Caco-2 (cell line): ENCODE measurements around the gene LDB2. TPM values are rescaled to one million over a fixed set of nuclear protein-coding genes. Genes with fewer than 3 reads are reported as not detected.

ENCODE experiments used
- BruUV-seq: library from RNA; stranded (reverse); fragments of 400-500 nt; replicated peaks from 2 replicates; lab custom pipeline; 2021; lab: Mats Ljungman, UMichigan
- CTCF ChIA-PET: fragments of 300-600 bp; sonication (Branson Sonifier 250); formaldehyde crosslinking; loops from one replicate; lab custom pipeline; 2022; ENCODE audit warnings: antibody characterized with exemption; lab: Charles Lee
- POLR2A ChIA-PET: fragments of 300-600 bp; sonication (Branson Sonifier 250); formaldehyde crosslinking; loops from one replicate; lab custom pipeline; 2022; ENCODE audit warnings: antibody characterized with exemption; lab: Charles Lee
- DNase-seq, 2 experiments: peaks; one replicate each; pipeline versions ENCODE4 v3.0.0 to v3.0.0-alpha.2; 2020 to 2022
- H3K27me3 ChIP-seq: replicated peaks from 2 replicates; pipeline ENCODE4 v1.6.0; 2011; ENCODE audit warnings: low read length; ENCODE audit not compliant: control insufficient read depth, insufficient read depth
- H3K36me3 ChIP-seq: 2 replicates; pipeline ENCODE4 v1.5.1; 2011; ENCODE audit warnings: low read length; ENCODE audit not compliant: control insufficient read depth, insufficient read depth
- H3K4me1 ChIP-seq: fragments of 250-450 bp; sonication (Bioruptor Pico); 2 replicates; pipeline ENCODE4 v1.5.1; 2020; ENCODE audit warnings: mild to moderate bottlenecking
- H3K4me3 ChIP-seq: 2 replicates; pipeline ENCODE4 v1.5.1; 2011; ENCODE audit warnings: low read depth, mild to moderate bottlenecking, control low read depth, low read length
- H3K9me3 ChIP-seq: fragments of 250-450 bp; sonication (Bioruptor Pico); 2 replicates; pipeline ENCODE4 v1.5.1; 2020; ENCODE audit warnings: mild to moderate bottlenecking, moderate library complexity
- H3K27ac Mint-ChIP-seq: one replicate; pipeline ENCODE4 v1.8.0; 2022; ENCODE audit warnings: mixed read lengths; ENCODE audit not compliant: unreplicated experiment
- H3K27me3 Mint-ChIP-seq: one replicate; pipeline ENCODE4 v1.8.0; 2022; ENCODE audit warnings: mixed read lengths; ENCODE audit not compliant: insufficient read depth, unreplicated experiment
- H3K36me3 Mint-ChIP-seq: one replicate; pipeline ENCODE4 v1.8.0; 2022; ENCODE audit warnings: mild to moderate bottlenecking, mixed read lengths; ENCODE audit not compliant: insufficient read depth, unreplicated experiment
- H3K4me1 Mint-ChIP-seq: one replicate; pipeline ENCODE4 v1.8.0; 2022; ENCODE audit warnings: low read depth, mixed read lengths; ENCODE audit not compliant: unreplicated experiment
- H3K4me3 Mint-ChIP-seq: one replicate; pipeline ENCODE4 v1.8.0; 2022; ENCODE audit warnings: mild to moderate bottlenecking, moderate library complexity, mixed read lengths; ENCODE audit not compliant: unreplicated experiment
- H3K9me3 Mint-ChIP-seq: one replicate; pipeline ENCODE4 v1.8.0; 2022; ENCODE audit warnings: mixed read lengths; ENCODE audit not compliant: unreplicated experiment
- intact Hi-C: fragments of 100-400 bp; cut with micrococcal nuclease; formaldehyde crosslinking; loops from one replicate; pipeline ENCODE4 v1.10.0; 2022; ENCODE audit not compliant: unreplicated experiment
- total RNA-seq: library from RNA; stranded (reverse); gene quantifications from 2 replicates; pipeline ENCODE4 v1.2.3, GENCODE V29; 2022
- TF ChIP-seq, protein P1 (sequence below), 2 experiments: fragments of 200-600 bp in 1 of 2; IDR thresholded peaks; 1 replicate in 1 of 2; 2 replicates in 1 of 2; pipeline versions ENCODE4 v1.5.1 to v1.8.0; 2011 to 2022; ENCODE audit warnings: antibody characterized with exemption in 1 of 2, control low read depth in 1 of 2, inconsistent platforms in 1 of 2, low read depth in 1 of 2, low read length in 1 of 2, mild to moderate bottlenecking in 1 of 2, moderate library complexity in 1 of 2; ENCODE audit not compliant: insufficient read depth in 1 of 2, severe bottlenecking in 1 of 2, unreplicated experiment in 1 of 2

Gene LDB2
- total RNA-seq, 1 experiment from 2014 or later, result not detected

DNA sequence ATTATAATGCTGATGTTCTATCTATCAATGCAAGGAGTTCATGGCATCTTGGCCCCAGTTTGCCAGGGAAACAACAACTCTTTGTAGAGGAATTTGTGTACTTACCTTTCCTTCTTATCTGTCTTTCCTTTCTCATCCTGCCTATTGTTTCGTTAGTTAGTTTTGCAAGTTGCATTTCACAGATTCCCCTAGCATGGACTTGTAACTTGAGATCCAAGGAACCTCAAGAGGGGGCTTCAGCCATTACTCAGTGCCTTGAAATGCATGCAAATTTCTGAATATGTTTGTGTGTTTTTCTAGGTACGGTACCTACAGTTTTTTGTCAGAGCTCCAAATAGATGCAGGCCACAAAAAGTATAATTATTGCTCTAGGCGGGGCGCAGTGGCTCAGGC is 203.6 kb downstream of the LDB2 start:
- H3K9me3 ChIP-seq, result no peaks in the 10 kb centered on the region
- no peaks in the 10 kb centered on the region for H3K4me1 Mint-ChIP-seq
- no peaks in the 10 kb centered on the region for H3K27me3 ChIP-seq
- ChIA-PET CTCF (no interaction called here), POLR2A (no interaction called here)
- H3K27me3 Mint-ChIP-seq, result peaks cover 6% of the 10 kb centered on the region
- BruUV-seq, result no TSS peak
- no peak overlapping the region for H3K4me3 Mint-ChIP-seq
- no peaks in the 10 kb centered on the region for H3K36me3 Mint-ChIP-seq
- H3K9me3 Mint-ChIP-seq, result no peaks in the 10 kb centered on the region
- TF ChIP-seq, protein P1, sequence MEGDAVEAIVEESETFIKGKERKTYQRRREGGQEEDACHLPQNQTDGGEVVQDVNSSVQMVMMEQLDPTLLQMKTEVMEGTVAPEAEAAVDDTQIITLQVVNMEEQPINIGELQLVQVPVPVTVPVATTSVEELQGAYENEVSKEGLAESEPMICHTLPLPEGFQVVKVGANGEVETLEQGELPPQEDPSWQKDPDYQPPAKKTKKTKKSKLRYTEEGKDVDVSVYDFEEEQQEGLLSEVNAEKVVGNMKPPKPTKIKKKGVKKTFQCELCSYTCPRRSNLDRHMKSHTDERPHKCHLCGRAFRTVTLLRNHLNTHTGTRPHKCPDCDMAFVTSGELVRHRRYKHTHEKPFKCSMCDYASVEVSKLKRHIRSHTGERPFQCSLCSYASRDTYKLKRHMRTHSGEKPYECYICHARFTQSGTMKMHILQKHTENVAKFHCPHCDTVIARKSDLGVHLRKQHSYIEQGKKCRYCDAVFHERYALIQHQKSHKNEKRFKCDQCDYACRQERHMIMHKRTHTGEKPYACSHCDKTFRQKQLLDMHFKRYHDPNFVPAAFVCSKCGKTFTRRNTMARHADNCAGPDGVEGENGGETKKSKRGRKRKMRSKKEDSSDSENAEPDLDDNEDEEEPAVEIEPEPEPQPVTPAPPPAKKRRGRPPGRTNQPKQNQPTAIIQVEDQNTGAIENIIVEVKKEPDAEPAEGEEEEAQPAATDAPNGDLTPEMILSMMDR (IDR thresholded peaks at IDR 0.05; ENCODE audit: insufficient read depth in 1 of 2, low read depth in 1 of 2, low read length in 1 of 2, severe bottlenecking in 1 of 2, unreplicated experiment in 1 of 2), result no peak
- DNase-seq, result no peak
- H3K27ac Mint-ChIP-seq, result no peak overlapping the region
- intact Hi-C loops, result no loop called here
- no peaks in the 10 kb centered on the region for H3K4me1 ChIP-seq
- no peaks in the 10 kb centered on the region for H3K36me3 ChIP-seq
- no peak overlapping the region for H3K4me3 ChIP-seq

DNA sequence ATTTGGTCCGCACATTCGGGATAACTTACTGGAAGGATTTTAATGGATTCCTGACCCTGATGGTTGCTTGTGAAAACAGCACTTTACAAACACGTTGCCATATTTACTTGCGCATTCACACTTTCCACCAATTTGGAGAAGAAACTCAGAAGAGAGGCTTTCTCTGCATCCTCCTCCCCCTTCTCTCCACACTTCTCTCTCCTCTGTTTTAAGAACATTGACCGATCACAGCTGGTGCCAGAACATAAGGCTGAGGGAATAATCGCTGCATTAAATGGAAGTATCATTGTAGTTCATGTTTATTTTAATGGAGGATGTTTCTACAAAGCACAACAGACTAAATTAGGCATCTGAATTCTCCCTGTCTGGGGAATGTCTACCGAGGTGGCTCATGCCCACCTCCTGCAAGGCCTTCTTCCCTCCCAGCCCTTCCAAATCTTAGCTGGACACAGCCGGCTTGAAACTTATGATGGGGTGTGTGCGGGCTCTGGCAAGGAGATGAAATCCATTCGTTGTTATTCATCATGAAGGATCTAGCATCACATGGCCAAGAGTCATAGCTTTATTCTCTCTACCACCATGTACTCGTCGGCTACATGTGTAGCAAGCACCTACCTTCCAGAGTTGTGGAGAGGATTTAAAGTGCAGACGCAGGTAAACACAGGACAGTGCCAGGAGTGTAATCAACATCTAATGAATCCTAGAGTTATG is 204.1 kb downstream of the LDB2 start:
- no peaks in the 10 kb centered on the region for H3K9me3 ChIP-seq
- Mint-ChIP-seq H3K4me1 (no peaks in the 10 kb centered on the region), H3K27ac (no peak overlapping the region), H3K9me3 (no peaks in the 10 kb centered on the region), H3K27me3 (peaks cover 6% of the 10 kb centered on the region), H3K36me3 (no peaks in the 10 kb centered on the region), H3K4me3 (no peak overlapping the region)
- no peaks in the 10 kb centered on the region for H3K4me1 ChIP-seq
- ChIA-PET POLR2A (no interaction called here), CTCF (no interaction called here)
- no TSS peak for BruUV-seq
- no peaks in the 10 kb centered on the region for H3K27me3 ChIP-seq
- H3K36me3 ChIP-seq, result no peaks in the 10 kb centered on the region
- TF ChIP-seq, protein P1 (IDR thresholded peaks at IDR 0.05; ENCODE audit: insufficient read depth in 1 of 2, low read depth in 1 of 2, low read length in 1 of 2, severe bottlenecking in 1 of 2, unreplicated experiment in 1 of 2), result no peak
- no peak overlapping the region for H3K4me3 ChIP-seq
- intact Hi-C loops, result no loop called here
- no peak for DNase-seq

DNA sequence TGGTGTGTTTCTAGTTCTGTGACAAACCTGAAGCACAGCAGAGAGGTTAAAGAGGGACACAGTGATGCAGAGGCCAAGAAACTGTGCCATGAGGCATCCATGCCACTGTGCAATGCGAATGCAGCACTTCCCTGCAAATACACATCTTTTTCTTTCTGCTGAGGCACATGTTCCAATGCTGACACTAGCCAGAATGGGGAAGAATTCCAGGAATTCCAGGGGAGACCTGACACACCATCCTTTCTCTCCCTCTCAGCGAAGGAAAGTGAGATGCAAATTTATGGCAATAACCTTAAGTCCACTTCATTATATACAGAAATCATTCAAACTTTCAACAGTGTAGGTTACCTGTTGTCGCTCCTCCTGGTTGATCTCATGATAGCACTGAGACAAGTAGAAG is 204.8 kb downstream of the LDB2 start:
- intact Hi-C loops, result no loop called here
- no peak for DNase-seq
- POLR2A ChIA-PET, result no interaction called here
- no peak overlapping the region for H3K4me3 Mint-ChIP-seq
- H3K4me1 Mint-ChIP-seq, result no peaks in the 10 kb centered on the region
- H3K4me1 ChIP-seq, result no peaks in the 10 kb centered on the region
- H3K27me3 ChIP-seq, result no peaks in the 10 kb centered on the region
- H3K9me3 ChIP-seq, result no peaks in the 10 kb centered on the region
- TF ChIP-seq, protein P1 (IDR thresholded peaks at IDR 0.05; ENCODE audit: insufficient read depth in 1 of 2, low read depth in 1 of 2, low read length in 1 of 2, severe bottlenecking in 1 of 2, unreplicated experiment in 1 of 2), result no peak
- no peak overlapping the region for H3K27ac Mint-ChIP-seq
- peaks cover 6% of the 10 kb centered on the region for H3K27me3 Mint-ChIP-seq
- no peaks in the 10 kb centered on the region for H3K9me3 Mint-ChIP-seq
- no peaks in the 10 kb centered on the region for H3K36me3 ChIP-seq
- H3K36me3 Mint-ChIP-seq, result no peaks in the 10 kb centered on the region
- no peak overlapping the region for H3K4me3 ChIP-seq
- CTCF ChIA-PET, result no interaction called here
- BruUV-seq, result no TSS peak
